Dedifferentiated amniotic fluid mesenchymal stem cell (primary cell): ENCODE measurements around the gene FARP1.

Experiments used
- DNase-seq: peaks from one replicate; pipeline ENCODE4 v3.0.0-alpha.2; 2016; ENCODE audit errors: extremely low spot score

FARP1 gene

DNA sequence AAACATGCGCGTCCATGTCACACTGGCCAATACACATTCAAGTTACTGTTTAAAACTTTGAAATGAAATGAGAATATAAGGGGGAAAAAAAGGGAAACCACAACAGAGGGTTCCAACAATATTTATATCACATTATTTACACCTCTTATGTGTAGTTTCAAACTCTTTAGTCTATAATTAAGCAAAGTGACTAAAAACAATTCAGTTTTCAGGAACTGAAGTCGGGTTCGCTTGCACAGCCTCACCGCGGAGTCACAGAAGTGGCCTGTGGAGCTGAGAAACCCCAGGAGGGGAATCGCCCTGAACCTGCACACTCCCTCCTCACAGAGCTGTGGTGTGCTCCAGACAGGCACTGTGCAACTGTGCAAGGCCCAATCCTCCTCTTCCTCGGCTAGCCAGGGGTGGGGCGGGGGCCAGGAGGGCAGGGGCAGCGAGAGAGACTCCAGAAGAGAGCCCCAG is 358.1 kb downstream of the FARP1 start:
- DNase-seq, result no peak

DNA sequence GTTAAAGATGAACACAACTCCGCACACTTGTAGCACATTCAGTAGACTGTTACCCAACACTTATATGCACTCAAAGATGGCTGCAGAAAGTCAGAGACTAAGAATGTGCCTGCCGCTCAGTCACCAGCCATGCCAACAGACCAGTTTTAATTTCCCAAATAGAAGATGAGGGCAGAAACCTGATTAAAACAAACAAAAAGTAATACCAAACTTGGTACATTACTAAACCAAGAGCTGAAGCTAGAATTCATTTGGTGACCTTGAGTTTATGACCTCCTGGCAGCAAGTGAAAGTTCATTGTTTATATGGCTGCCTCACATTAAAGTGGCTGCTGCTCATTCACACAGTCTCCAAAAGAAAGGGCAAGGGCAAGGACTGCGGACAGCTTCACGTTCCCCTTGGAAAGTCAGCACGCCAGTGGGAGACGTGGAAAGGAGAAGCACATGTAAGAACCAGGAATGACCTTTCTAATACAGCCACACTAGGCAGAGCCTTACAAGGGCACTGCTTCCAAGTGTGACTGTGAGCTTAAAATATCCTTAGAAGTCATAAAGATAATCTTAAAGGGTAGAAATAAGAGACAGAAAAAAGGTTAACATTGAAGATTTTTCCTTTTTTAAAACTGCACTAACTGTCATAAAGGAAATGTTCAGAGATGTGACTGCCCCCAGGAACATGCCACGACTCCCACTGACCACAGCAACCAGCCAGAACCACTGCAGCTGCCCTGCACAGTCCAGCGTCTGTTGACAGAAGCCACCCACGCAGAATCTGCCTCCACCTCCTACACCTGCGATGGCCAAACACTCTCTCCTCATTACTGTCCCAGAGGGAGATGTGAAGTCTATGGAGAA is 360.5 kb downstream of the FARP1 start:
- no peak for DNase-seq

DNA sequence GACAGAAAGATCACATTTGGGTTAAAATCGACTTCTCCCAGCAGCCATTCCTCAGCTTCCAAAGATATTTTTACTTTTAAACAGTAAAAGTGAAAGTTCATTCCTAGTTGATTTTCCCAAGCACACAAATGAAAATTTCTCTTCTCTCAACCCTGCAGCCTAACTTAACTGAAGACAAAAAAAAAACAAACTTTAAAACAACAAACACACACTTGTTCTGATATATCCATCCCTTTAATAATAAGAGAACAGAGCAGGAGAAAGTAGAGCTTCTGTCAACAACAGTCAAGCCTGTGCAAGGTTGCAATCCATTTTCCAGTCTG is 361.1 kb downstream of the FARP1 start:
- no peak for DNase-seq

DNA sequence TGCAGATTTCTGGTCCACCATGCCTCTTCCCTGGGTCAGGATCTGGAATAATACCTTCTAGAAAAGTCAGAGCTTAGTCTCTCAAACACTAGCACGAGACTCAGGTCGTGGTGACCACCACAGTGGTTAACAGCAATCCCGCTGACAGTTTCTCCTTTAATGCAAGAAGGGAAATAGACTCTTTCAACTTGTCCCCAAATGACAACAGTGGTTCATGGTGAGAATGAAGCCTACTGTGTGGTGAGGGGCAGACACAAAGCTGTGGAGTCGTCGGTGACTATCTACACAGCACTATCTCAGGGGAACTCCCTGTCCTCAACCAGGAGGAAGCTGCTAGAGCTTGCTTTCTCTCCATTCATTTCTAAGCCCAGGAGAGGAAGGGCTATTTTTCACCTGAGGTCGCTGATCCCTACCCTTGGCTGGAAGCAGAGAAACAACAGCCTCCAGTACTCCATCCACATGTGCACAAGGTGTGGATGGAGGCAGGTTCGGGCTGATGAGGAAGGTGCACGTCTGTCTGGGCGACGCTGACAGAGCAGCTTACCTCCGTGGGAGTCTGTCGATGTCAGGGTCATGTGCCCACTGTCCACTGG is 361.6 kb downstream of the FARP1 start:
- no peak for DNase-seq
